C4-2B (cell line): Measurements from ENCODE around the gene HIVEP2.

Experiments
- CTCF ChIP-seq: fragments of 450-650 bp; conservative IDR thresholded peaks from 2 replicates; pipeline ENCODE4 v1.5.1; 2017; ENCODE audit warnings: mild to moderate bottlenecking
- ZFX ChIP-seq: fragments of 450-650 bp; IDR thresholded peaks from 2 replicates; pipeline ENCODE4 v1.6.1; 2017

DNA sequence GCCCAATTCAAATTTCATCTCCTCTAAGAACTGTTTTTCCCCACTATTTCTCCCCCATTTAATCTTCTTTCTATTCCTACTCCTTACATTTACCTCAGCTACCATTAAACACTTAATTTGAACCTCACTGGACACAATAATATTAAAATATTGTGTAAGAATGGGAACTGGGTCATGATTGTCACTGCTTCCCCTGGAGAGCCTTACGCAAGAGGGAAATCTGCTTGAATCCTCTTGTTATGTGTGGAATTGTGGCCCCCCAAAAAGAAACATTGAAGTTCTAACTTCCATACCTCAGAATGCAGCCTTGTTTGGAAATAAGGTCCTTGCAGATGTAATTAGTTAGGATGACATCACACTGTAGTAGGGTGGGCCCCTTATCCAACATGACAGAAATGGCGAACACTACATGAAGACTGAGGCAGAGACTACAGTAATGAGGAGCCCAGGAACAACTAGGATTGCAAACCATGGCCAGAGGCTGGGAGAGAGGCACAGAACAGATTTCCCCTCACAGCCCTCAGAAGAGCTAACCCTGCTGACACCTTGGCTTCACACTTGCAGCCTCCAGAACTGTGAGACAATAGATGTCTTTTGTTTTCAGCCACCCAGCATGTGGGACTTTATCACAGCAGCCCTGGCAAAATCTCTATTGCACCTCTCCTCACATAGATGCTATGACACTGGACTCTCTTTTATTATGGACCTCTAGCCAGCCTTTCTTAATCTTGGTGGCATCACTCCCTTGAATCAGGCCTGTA is 29.9 kb downstream of the HIVEP2 start:
- TF ChIP-seq CTCF (no peak), ZFX (no peak)
